Keratinocyte (primary cell): ENCODE data around the gene ULK4. TPM values are rescaled to one million over a fixed set of nuclear protein-coding genes. Genes with fewer than 3 reads are reported as not detected.

Experiments used
- DNase-seq: peaks from one replicate; pipeline ENCODE4 v3.0.0-alpha.2; 2011; ENCODE audit warnings: low read depth, missing footprints, low spot score
- FAIRE-seq: peaks from 2 replicates; lab custom pipeline; 2011; peaks lifted over from hg19 to GRCh38; lab: Jason Lieb, UNC
- H2AFZ ChIP-seq: 2 replicates; pipeline ENCODE4 v1.6.0; 2012; ENCODE audit warnings: low read length, control low read depth, inconsistent platforms; ENCODE audit not compliant: control insufficient read depth
- H3K27ac ChIP-seq: 2 replicates; pipeline ENCODE4 v1.5.1; 2011; ENCODE audit warnings: low read length; ENCODE audit not compliant: control insufficient read depth, insufficient read depth
- H3K27me3 ChIP-seq: 3 replicates; pipeline ENCODE4 v1.6.0; 2011; ENCODE audit warnings: low read length; ENCODE audit not compliant: control insufficient read depth, insufficient read depth; ENCODE audit errors: extremely low read depth
- H3K36me3 ChIP-seq, 2 experiments: 2 replicates in 1 of 2; 3 replicates in 1 of 2; pipeline ENCODE4 v1.5.1; 2011; ENCODE audit warnings: low read length in 2 of 2, mild to moderate bottlenecking in 1 of 2; ENCODE audit not compliant: control insufficient read depth in 2 of 2, insufficient read depth in 2 of 2; ENCODE audit errors: extremely low read depth in 1 of 2
- H3K4me1 ChIP-seq: 3 replicates; pipeline ENCODE4 v1.5.1; 2011; ENCODE audit warnings: low read length; ENCODE audit not compliant: control insufficient read depth, insufficient read depth; ENCODE audit errors: extremely low read depth
- H3K4me2 ChIP-seq: 3 replicates; pipeline ENCODE4 v1.6.0; 2011; ENCODE audit warnings: low read depth, low read length; ENCODE audit not compliant: control insufficient read depth, insufficient read depth; ENCODE audit errors: extremely low read depth
- H3K4me3 ChIP-seq, 3 experiments: fragments of 200-600 bp in 1 of 3; sonication (generic) in 1 of 3; 2 replicates in 2 of 3; 3 replicates in 1 of 3; pipeline ENCODE4 v1.5.1; 2011 to 2016; ENCODE audit warnings: low read length in 3 of 3, mild to moderate bottlenecking in 3 of 3, control low read depth in 2 of 3, inconsistent platforms in 1 of 3, low read depth in 1 of 3, mixed read lengths in 1 of 3, mixed run types in 1 of 3, moderate library complexity in 1 of 3; ENCODE audit not compliant: control insufficient read depth in 2 of 3, insufficient read depth in 2 of 3; ENCODE audit errors: extremely low read depth in 1 of 3
- H3K79me2 ChIP-seq: 2 replicates; pipeline ENCODE4 v1.6.0; 2012; ENCODE audit warnings: low read length; ENCODE audit not compliant: control insufficient read depth, insufficient read depth
- H3K9ac ChIP-seq: 3 replicates; pipeline ENCODE4 v1.6.0; 2011; ENCODE audit warnings: low read length; ENCODE audit not compliant: control insufficient read depth, insufficient read depth; ENCODE audit errors: extremely low read depth
- H3K9me1 ChIP-seq: 3 replicates; pipeline ENCODE4 v1.6.0; 2011; ENCODE audit warnings: low read length; ENCODE audit not compliant: control insufficient read depth, insufficient read depth; ENCODE audit errors: extremely low read depth
- H3K9me3 ChIP-seq: 2 replicates; pipeline ENCODE4 v1.5.1; 2012; ENCODE audit warnings: low read depth, low read length; ENCODE audit not compliant: control insufficient read depth
- H4K20me1 ChIP-seq: 3 replicates; pipeline ENCODE4 v1.6.0; 2011; ENCODE audit warnings: low read length; ENCODE audit not compliant: control insufficient read depth, insufficient read depth; ENCODE audit errors: extremely low read depth
- CTCF ChIP-seq, 3 experiments: IDR thresholded peaks in 1 of 3; conservative IDR thresholded peaks in 1 of 3; optimal IDR thresholded peaks in 1 of 3; 2 replicates in 2 of 3; 3 replicates in 1 of 3; pipeline versions ENCODE3 to v1.5.1; 2011; ENCODE audit warnings: low read length in 3 of 3, mild to moderate bottlenecking in 3 of 3, moderate library complexity in 2 of 3, control low read depth in 1 of 3, inconsistent platforms in 1 of 3; ENCODE audit not compliant: insufficient read depth in 2 of 3; ENCODE audit errors: extremely low read depth in 1 of 3
- EZH2 ChIP-seq: IDR thresholded peaks from one replicate; pipeline ENCODE4 v1.6.1; 2012; ENCODE audit warnings: inconsistent platforms, mild to moderate bottlenecking, low read length, moderate library complexity
- dilution Hi-C: fragments of 300-500 bp; cut with MboI; formaldehyde crosslinking; loops from one replicate; pipeline ENCODE4 v1.7.0; 2020; ENCODE audit warnings: low sequenced_read_pairs; ENCODE audit not compliant: extremely low pct_ligation_motif_present
- polyA plus RNA-seq, 5 experiments: library from polyadenylated mRNA; depleted of rRNA in 3 of 5; stranded (reverse) in 3 of 5; stranded (forward) in 1 of 5; unstranded in 1 of 5; fragments of >200 nt; gene quantifications; 1 replicate in 1 of 5; 2 replicates in 3 of 5; 3 replicates in 1 of 5; pipeline versions ENCODE4 v1.2.1 to v1.2.3, GENCODE V29; 2011 to 2012; ENCODE audit warnings: missing spikeins in 2 of 5, low read depth in 1 of 5, low replicate concordance in 1 of 5

The ULK4 gene
- polyA plus RNA-seq, 1 donor (not counting 4 experiments of a cell fraction or from before 2014, with no cell fraction given), result 6.1 TPM

- dilution Hi-C loops, result no loop called here
- TF ChIP-seq EZH2 (no peak), CTCF (optimal IDR thresholded peaks at IDR 0.05 in 1 of 3, IDR thresholded peaks at IDR 0.05 in 1 of 3, conservative IDR thresholded peaks at IDR 0.05 in 1 of 3; ENCODE audit: extremely low read depth in 1 of 3, insufficient read depth in 2 of 3, low read length in 3 of 3) (no peak)
- Histone ChIP-seq H3K79me2 (no peaks in the 10 kb centered on the region), H3K9ac (no peak overlapping the region), H4K20me1 (no peaks in the 10 kb centered on the region), H3K36me3 (no peaks in the 10 kb centered on the region), H3K27me3 (no peaks in the 10 kb centered on the region), H3K9me1 (no peaks in the 10 kb centered on the region), H3K9me3 (no peaks in the 10 kb centered on the region), H3K4me2 (no peak overlapping the region), H3K4me3 (no peak overlapping the region), H2AFZ (no peak overlapping the region), H3K27ac (no peak overlapping the region), H3K4me1 (peaks cover 10% of the 10 kb centered on the region)
- DNase-seq (no peak), FAIRE-seq (no peak)
Measured at GRCh38 chr3:41503998-41504623, 457.8 kb downstream of the ULK4 start.

GRCh38 chr3:41502481-41502880, 459.4 kb downstream of the ULK4 start:
- Histone ChIP-seq H3K27me3 (no peaks in the 10 kb centered on the region), H3K9me1 (no peaks in the 10 kb centered on the region), H3K4me2 (no peak overlapping the region), H2AFZ (no peak overlapping the region), H3K9me3 (no peaks in the 10 kb centered on the region), H3K4me1 (no peaks in the 10 kb centered on the region), H4K20me1 (no peaks in the 10 kb centered on the region), H3K9ac (no peak overlapping the region), H3K27ac (no peak overlapping the region), H3K36me3 (no peaks in the 10 kb centered on the region), H3K79me2 (no peaks in the 10 kb centered on the region), H3K4me3 (no peak overlapping the region)
- dilution Hi-C loops, result no loop called here
- DNase-seq, result no peak
- no peak for TF ChIP-seq CTCF (optimal IDR thresholded peaks at IDR 0.05 in 1 of 3, IDR thresholded peaks at IDR 0.05 in 1 of 3, conservative IDR thresholded peaks at IDR 0.05 in 1 of 3; ENCODE audit: extremely low read depth in 1 of 3, insufficient read depth in 2 of 3, low read length in 3 of 3)
- no peak for TF ChIP-seq EZH2
- no peak for FAIRE-seq
